ENCODE results near the gene F10. TPM values are rescaled to one million over a fixed set of nuclear protein-coding genes. Genes with fewer than 3 reads are reported as not detected.
"Not testable (repeated sequence)": the region's sequence is repeated elsewhere in the genome, so short reads cannot be mapped to it uniquely, and the experiment has no call there.

F10 gene
- total RNA-seq, 2 donors from 2014 or later, result 21.9 to 27.5 TPM

DNA sequence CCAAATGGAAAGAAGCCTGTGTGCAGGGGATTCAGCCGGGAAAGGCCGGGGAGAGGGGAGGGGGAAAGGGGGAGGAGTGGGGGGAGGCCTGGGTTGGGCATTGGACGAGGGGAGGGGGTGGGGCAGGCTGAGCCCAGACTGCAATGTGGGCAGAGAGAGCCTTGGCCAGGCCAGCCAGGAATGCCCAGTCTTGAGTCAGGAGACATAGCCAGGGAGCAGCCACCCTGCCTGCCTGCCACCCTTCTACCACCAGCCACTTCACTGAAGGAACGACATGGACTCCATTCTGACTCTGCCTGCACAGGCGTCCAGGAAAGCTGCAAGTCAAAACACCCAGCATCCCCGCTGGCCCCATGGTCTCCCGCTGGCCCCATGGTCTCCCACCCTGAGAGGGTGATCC is 36.3 kb downstream of the F10 start:
- no peak overlapping the region for H3K4me3 ChIP-seq
- H3K27ac ChIP-seq, result no peak overlapping the region
- TF ChIP-seq, protein P1, sequence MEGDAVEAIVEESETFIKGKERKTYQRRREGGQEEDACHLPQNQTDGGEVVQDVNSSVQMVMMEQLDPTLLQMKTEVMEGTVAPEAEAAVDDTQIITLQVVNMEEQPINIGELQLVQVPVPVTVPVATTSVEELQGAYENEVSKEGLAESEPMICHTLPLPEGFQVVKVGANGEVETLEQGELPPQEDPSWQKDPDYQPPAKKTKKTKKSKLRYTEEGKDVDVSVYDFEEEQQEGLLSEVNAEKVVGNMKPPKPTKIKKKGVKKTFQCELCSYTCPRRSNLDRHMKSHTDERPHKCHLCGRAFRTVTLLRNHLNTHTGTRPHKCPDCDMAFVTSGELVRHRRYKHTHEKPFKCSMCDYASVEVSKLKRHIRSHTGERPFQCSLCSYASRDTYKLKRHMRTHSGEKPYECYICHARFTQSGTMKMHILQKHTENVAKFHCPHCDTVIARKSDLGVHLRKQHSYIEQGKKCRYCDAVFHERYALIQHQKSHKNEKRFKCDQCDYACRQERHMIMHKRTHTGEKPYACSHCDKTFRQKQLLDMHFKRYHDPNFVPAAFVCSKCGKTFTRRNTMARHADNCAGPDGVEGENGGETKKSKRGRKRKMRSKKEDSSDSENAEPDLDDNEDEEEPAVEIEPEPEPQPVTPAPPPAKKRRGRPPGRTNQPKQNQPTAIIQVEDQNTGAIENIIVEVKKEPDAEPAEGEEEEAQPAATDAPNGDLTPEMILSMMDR (IDR thresholded peaks at IDR 0.05), result no peak
- H3K27me3 ChIP-seq, result no peaks in the 10 kb centered on the region
- DNase-seq (ENCODE audit: low spot score), result no peak
- no peaks in the 10 kb centered on the region for H3K9me3 ChIP-seq
- peaks cover 0 to 9% of the 10 kb centered on the region in 2 donors for H3K4me1 ChIP-seq
- H3K36me3 ChIP-seq, result no peaks in the 10 kb centered on the region

GRCh38 chr13:113159701-113160100 is 37.1 kb downstream of the F10 start:
- no peak overlapping the region for H3K4me3 ChIP-seq
- H3K27ac ChIP-seq, result no peak overlapping the region
- H3K36me3 ChIP-seq, result no peaks in the 10 kb centered on the region
- DNase-seq (ENCODE audit: low spot score), result no peak
- H3K4me1 ChIP-seq, result peaks cover 0 to 6% of the 10 kb centered on the region in 2 donors
- no peaks in the 10 kb centered on the region for H3K27me3 ChIP-seq
- TF ChIP-seq, protein P1 (IDR thresholded peaks at IDR 0.05), result no peak
- no peaks in the 10 kb centered on the region for H3K9me3 ChIP-seq

- Histone ChIP-seq H3K27ac (no peak overlapping the region), H3K27me3 (no peaks in the 10 kb centered on the region), H3K36me3 (no peaks in the 10 kb centered on the region), H3K9me3 (no peaks in the 10 kb centered on the region), H3K4me3 (no peak overlapping the region), H3K4me1 (peaks cover 0 to 5% of the 10 kb centered on the region in 2 donors)
- TF ChIP-seq, protein P1 (IDR thresholded peaks at IDR 0.05), result no peak
- no peak for DNase-seq (ENCODE audit: low spot score)
Measured at GRCh38 chr13:113160983-113161382, 38.4 kb downstream of the F10 start.

GRCh38 chr13:113161433-113161832 is 38.8 kb downstream of the F10 start:
- TF ChIP-seq, protein P1 (IDR thresholded peaks at IDR 0.05), result no peak
- DNase-seq (ENCODE audit: low spot score), result no peak
- Histone ChIP-seq H3K9me3 (no peaks in the 10 kb centered on the region), H3K27ac (no peak overlapping the region), H3K27me3 (no peaks in the 10 kb centered on the region), H3K36me3 (no peaks in the 10 kb centered on the region), H3K4me3 (no peak overlapping the region), H3K4me1 (peaks cover 0 to 5% of the 10 kb centered on the region in 2 donors)

GRCh38 chr13:113161975-113162374 is 39.4 kb downstream of the F10 start:
- not testable (repeated sequence) for H3K36me3 ChIP-seq; H3K4me1 ChIP-seq; H3K4me3 ChIP-seq; H3K27ac ChIP-seq; H3K27me3 ChIP-seq; H3K9me3 ChIP-seq; DNase-seq (ENCODE audit: low spot score)

DNA sequence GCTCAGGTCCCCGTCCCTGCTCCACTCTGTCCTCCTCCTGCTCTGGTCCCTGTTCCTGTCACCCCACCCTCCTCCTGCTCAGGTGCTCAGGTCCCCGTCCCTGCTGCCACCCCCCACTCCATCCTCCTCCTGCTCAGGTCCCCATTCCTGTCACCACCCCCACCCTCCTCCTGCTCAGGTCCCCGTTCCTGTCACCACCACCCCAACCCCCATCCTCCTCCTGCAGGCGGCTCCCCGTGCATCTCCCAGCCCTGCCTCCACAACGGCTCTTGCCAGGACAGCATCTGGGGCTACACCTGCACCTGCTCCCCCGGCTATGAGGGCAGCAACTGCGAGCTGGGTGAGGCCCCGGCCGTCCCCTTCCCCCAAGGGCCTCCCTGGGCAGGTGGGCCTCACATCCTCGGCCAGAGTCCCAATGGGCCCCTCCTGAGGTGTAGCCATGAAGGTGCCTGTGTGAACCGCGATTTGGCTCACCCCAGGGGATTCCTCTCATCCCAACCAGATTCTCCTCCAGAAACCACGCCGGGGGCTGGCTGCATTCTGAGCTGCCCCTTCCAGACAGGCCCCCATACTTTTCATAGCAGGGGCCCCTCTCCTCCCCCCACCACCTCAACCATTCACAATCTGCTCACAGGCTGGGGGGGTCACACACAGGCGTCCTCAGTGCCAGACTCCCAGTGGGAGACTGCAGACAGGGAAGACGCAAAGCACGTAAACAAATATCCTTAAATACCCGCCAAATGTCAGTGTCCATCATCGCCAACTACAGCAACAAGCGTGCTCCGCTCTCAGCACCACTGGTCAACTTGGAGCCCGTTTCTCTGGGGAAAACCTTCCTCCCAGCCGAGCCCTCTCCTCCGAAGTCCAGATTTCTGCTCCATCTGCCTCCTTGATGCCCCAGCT is 40.4 kb downstream of the F10 start:
- peaks cover 0 to 5% of the 10 kb centered on the region in 2 donors for H3K4me1 ChIP-seq
- H3K27me3 ChIP-seq, result no peaks in the 10 kb centered on the region
- H3K36me3 ChIP-seq, result no peaks in the 10 kb centered on the region
- TF ChIP-seq, protein P1 (IDR thresholded peaks at IDR 0.05), result no peak
- no peak overlapping the region for H3K4me3 ChIP-seq
- no peaks in the 10 kb centered on the region for H3K9me3 ChIP-seq
- no peak for DNase-seq (ENCODE audit: low spot score)
- H3K27ac ChIP-seq, result no peak overlapping the region

Measured in right atrium auricular region (tissue), 2 donors.